ENCODE measurements around the gene FANCD2OS.

DNA sequence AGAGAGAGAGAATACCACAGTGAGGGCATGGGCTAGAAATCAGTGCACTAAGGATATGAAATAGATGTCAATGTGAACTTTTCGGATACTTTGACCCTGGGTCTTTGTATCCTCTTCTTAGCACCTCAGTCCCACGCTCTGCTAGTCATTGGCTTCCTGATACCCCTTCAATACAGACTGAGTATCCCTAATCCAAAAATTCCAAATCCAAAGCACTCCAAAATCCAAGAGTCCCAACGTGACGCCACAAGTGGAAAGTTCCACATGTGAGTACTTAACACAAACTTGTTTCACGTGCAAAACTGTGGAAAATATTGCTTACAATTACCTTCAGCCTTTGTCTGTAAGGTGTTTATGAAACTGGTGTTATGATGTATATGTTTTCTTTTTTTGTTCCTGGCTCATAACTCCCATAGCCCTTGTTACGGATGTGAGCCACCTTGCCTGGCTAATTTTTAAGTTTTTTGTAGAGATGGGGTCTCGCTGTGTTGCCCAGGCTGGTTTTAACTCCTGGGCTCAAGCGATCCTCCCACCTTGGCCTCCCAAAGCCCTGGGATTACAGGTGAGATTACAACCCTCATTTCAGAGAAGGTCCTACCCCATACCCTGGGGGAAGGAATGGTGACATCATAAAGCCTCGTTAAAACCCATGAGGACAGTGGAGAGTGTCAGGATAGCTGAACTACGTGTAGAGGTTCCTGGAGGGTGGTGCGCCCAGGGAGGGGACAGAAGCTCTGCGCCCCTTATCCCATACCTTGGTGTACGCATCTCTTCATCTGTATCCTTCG, 46.5 kb upstream of the FANCD2OS start:
- no peak for TF ChIP-seq POLR2A (IDR thresholded peaks at IDR 0.05)
- no peak for TF ChIP-seq CTCF (IDR thresholded peaks at IDR 0.05)
- TF ChIP-seq POLR2AphosphoS5 (IDR thresholded peaks at IDR 0.05; ENCODE audit: insufficient read depth in 1 of 2, low read depth in 1 of 2), result no peak

Measured in vagina (tissue), 2 donors.